Activated CD8-positive, alpha-beta memory T cell treated with anti-CD3 and anti-CD28 coated beads, Interleukin-2, amount 50 U/mL, for 1 hour (primary cell): Measurements from ENCODE around the gene LEO1.

Experiments
- DNase-seq: peaks from one replicate; pipeline ENCODE4 v3.0.0-alpha.2; 2020; ENCODE audit errors: extremely low read depth

Gene LEO1

GRCh38 chr15:51971375-51972133 lies at the start of gene LEO1:
TSS of gene LEO1 (minus strand) at chr15:51971778. CDS start at chr15:51971745, 33 bp downstream.
- peak; percentile 88 for DNase-seq

DNA sequence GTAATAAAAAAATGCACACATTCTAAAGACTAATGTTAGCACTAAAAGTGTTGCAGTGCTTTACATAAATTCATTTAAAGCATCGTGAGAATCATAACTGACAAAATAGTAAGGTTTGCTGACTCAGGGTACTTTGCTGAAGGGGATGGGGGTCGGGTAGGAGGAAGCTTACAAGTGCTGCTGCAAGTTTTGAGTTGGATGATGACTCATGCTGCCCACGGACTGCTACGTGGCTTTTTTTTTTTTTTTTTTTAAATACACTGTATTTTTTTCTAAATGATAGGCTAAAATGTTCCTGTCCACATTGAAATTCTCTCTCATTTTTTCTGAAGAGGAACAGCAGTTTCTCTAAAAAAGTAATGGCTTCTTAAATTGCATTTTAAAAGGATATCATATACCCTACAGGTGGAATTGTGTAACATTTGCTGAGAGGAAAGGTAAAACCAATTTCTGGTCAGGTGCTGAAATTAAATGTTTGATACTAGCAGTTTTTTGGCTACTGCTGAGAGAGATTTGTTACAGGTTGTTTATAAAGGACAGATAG lies 49.6 kb upstream of the LEO1 start:
- DNase-seq, result peak; percentile 55

GRCh38 chr15:52020221-52021085 lies 48.9 kb upstream of the LEO1 start:
- DNase-seq, result no peak

GRCh38 chr15:52019394-52020220 lies 48.0 kb upstream of the LEO1 start:
- DNase-seq, result peak; percentile 7

DNA sequence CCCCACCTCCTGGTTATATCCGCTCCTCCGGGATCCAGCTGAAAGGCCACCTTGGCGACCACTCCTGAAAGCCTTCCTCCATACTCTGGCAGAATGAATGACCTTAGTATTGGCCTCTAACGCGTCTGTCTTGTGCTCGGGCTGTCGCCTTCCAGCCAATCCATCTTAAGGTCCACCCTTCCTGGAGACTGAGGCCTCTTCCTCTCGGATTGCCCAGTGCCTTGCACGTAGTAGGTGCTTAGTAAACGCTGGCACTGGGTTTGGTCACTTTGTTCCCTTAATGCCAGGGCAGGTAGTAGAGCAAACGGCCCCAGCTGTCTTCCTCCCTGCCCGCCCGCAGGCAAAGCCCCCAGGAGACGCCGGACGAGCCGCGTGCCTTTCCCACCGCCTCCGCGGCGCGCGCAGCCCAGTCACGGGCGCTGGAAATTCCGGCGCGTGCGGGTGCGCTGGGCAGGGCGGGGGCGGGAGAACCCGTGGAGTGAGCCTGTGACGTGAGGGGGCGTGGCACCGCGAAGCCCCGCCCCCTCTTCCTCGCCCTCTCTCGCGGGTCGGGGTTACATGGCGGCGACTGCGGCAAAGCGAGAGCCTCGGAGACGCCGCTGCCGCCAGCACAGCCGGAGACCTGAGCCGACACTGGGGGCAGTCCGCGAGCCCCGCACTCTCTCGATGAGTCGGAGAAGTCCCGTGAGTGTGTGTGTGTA lies 47.3 kb upstream of the LEO1 start, which contains the start of gene MAPK6:
Gene MAPK6 (plus strand): TSS at position 527 of the 701 bp plus-strand sequence. CDS start 27,242 bp downstream, outside the sequence.
- DNase-seq, result peak; percentile 77

DNA sequence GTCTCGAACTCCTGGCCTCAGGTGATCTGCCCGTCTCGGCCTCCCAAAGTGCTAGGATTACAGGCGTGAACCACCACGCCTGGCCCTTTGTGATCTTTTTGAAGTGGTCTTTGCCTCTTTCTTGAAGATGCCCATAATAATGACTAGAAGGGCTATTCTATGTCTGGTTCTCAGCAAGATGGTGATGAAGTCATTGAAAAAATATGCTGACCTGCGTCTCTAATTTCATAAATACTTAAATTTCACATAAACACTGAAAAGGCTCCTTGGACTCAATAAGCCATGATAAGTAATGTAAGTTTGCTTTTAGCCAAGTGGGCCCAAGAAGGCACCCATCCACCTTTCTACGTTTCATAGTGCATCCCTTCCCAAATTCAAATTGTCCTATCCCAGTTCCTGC lies 46.7 kb upstream of the LEO1 start:
- no peak for DNase-seq

DNA sequence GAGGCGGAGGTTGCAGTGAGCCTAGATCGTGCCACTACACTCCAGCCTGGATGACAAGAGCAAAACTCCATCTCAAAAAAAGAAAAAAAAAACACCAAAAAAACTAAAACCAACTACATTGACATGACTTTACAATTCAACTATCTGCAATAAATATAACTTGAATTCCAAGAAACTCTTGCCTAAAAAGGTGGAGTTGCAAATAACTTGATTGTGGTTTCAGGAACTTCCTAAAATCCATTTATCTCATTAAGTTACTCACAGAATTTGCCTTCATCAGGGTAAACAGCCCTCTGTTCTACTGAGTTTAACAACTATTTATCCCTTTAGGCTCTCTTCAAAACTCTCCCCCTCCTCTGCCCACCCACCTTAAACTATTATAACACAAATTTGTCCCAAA lies 44.7 kb upstream of the LEO1 start:
- no peak for DNase-seq

- no peak for DNase-seq
These were observed 43.0 kb upstream of the LEO1 start for GRCh38 chr15:52014616-52015015.

DNA sequence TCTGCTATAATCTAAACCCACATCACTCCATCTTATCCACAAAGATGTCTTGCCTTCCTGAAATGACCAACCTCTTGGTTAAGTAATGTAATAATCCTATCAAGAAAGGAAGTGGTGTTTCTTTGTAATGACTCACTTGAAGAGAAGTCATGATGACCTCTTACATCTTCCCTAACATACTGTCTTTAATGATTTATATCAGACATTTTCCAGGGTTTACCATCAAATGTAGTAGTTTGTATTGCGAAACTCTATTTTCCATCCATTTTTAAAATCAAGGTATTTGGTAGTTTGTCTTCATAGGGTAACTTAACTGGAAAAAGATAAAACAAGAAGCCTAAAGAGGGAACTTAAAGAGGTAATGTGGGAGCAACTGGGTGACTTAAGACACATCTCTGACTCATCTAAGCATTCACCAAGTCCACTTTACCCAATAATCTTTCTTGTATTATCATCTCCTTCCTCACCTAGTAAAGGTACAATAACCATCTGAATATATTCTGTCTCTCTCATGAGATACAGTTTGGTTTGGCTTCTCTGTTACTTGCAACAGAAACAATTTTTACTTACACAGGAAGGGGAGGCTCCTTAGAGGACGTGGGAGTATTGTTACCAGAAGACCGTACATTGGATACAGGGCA lies 41.7 kb upstream of the LEO1 start:
- DNase-seq, result no peak

DNA sequence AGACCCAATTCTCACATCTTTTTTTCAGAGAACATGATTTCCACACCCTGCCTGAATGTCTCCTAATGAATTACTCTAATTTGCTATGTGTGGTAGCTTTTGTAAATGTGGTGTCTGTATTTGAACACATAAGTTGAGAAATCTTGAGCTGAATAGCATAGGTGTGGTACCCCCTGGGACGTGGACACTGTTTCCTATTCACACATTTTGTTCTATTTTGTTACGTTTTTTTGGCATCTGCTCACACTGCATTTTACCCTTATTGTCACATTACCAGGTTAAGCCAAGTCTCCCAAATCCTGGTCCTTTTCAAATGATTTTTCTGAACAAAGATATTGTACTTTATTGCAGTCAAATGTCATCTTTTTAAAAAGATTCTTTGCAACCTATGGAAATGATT lies 40.6 kb upstream of the LEO1 start:
- DNase-seq, result no peak

DNA sequence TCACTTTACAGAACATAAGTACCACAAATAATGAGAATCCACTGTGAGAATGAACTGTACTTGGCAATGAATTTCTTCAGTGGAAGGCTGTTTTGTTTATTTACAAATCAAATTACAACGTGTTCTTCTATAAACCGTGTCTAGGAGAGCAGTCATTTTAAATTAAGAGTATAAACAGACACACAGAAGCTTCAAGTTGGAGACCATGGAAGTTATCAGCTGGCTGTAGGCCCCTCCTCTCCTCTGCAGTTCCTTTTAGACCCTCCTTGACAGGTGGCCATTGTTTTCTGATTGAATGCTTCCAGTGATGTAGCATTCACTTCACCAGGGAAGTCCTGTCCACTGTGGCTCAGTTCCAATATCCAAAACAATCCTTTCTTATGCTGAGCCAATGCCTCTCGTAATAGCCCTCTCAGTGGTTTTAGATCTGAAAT lies 40.1 kb upstream of the LEO1 start:
- no peak for DNase-seq

DNA sequence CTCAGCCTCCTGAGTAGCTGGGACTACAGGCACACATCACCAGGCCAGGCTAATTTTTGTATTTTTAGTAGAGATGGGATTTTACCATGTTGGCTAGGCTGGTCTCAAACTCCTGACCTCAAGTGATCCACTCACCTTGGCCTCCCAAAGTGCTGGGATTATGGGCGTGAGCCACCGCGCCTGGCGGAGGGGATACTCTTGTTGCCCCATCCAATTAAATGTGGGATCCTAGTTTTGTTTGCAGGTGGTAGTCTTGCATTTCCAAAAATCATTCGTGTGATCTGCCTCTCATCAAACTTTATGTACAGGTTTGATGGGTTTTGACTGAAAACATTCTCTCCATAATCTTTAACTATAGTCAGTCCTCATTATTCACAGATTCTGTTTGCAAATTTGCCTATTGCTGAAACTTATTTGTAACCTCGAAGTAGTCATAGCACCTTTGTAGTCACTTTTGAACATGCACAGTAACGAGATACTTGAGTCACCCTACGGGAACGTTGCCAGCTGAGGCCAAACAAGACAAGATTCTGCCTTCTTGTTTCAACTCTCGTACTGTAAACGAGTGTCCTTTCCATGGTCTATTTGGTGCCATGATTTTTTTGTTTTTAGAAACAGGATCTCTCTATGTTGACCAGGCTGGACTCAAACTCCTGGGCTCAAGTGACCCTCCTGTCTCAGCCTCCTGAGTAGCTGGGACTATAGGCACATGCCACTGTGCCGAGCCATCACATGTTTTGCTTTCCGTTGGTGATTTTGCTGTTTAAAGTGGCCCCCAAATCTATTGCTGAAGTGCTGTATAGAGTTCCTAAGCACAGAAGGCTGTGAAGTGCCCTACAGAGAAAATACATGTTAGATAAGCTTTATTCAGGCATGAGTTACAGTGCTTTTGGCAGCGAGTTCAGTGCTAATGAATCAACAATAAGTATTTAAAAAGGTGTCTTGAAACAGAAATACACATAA lies 39.3 kb upstream of the LEO1 start:
- no peak for DNase-seq

DNA sequence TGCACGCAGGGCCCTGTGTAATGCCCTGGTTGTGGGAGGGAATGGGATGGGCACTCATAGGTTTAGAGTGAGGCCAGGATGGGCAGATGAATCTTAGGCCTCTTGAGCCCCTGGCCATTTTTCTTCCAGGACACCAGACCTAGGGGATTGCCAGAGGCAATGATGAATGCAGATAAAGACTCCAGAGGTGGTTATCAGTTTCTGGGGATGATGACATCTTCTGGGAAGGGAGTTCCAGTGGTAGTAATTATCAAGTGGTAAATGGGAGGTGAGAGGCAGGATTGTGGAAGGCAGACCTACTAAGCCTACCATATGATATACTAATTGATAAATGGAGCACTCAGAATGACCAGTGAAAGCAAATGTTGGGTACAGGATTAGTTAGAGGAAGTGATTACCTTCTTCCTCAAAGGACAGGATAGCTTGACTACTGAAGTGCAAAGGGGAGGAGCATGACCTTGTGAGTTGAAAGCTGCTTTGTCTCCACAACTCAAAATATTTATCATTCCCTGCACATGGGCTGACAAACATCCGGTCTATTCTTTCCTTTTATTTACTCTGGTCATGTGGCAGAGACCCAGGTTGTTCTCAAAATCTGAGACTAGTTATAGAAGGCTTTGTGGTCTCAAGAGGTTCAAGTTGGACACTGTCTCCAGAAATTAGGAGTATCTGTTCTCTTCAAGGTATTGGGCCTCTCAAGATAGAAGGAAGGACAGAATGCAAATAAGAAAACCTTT lies 37.3 kb upstream of the LEO1 start:
- no peak for DNase-seq

- no peak for DNase-seq
These were observed 36.8 kb upstream of the LEO1 start for GRCh38 chr15:52008359-52008697.

GRCh38 chr15:52006702-52007340 lies 35.2 kb upstream of the LEO1 start:
- no peak for DNase-seq

GRCh38 chr15:52005748-52006701 lies 34.4 kb upstream of the LEO1 start:
- no peak for DNase-seq

- no peak for DNase-seq
These were observed 33.2 kb upstream of the LEO1 start for GRCh38 chr15:52004806-52005205.
